Upper lobe of right lung (tissue), 1 donor: ENCODE results near the gene MAPK1. TPM values are rescaled to one million over a fixed set of nuclear protein-coding genes. Genes with fewer than 3 reads are reported as not detected.
"Not testable (repeated sequence)": the region's sequence is repeated elsewhere in the genome, so short reads cannot be mapped to it uniquely, and the experiment has no call there.

Source experiments
- ATAC-seq: fragments of 200-7000 bp; cut with Tn5 transposase; one replicate; pipeline ENCODE4 v1.9.1; 2020; ENCODE audit warnings: mild to moderate bottlenecking, moderate library complexity
- DNase-seq: peaks from one replicate; pipeline ENCODE4 v3.0.0-alpha.2; 2020
- H3K27ac ChIP-seq: fragments of 200-600 bp; one replicate; pipeline ENCODE4 v1.8.0; 2022
- H3K27me3 ChIP-seq: fragments of 200-600 bp; one replicate; pipeline ENCODE4 v1.8.0; 2022; ENCODE audit warnings: mild to moderate bottlenecking
- H3K36me3 ChIP-seq: fragments of 200-600 bp; one replicate; pipeline ENCODE4 v1.8.0; 2022
- H3K4me1 ChIP-seq: fragments of 200-600 bp; one replicate; pipeline ENCODE4 v1.8.0; 2022
- H3K4me3 ChIP-seq: fragments of 200-600 bp; one replicate; pipeline ENCODE4 v1.8.0; 2022; ENCODE audit warnings: mild to moderate bottlenecking
- H3K9me3 ChIP-seq: fragments of 200-600 bp; one replicate; pipeline ENCODE4 v1.8.0; 2022
- intact Hi-C: fragments of 100-400 bp; cut with DNase I; formaldehyde crosslinking; loops from one replicate; pipeline ENCODE4 v1.11.0; 2022
- total RNA-seq: library from RNA; stranded (reverse); fragmentation: NEBNext Ultra II Directional; extraction: Animal tissue kit (Norgen Biotek cat#: 25700); gene quantifications from one replicate; pipeline ENCODE4 v1.2.1, GENCODE V29; 2021
- TF ChIP-seq, protein P1 (sequence below): fragments of 200-600 bp; IDR thresholded peaks from one replicate; pipeline ENCODE4 v1.8.0; 2022; ENCODE audit warnings: antibody characterized with exemption
- donor health status: DM: no; HTN: yes; CAD: no; lungs with severe emphysema.

MAPK1 gene
- total RNA-seq, 1 donor from 2014 or later = 134 TPM

DNA sequence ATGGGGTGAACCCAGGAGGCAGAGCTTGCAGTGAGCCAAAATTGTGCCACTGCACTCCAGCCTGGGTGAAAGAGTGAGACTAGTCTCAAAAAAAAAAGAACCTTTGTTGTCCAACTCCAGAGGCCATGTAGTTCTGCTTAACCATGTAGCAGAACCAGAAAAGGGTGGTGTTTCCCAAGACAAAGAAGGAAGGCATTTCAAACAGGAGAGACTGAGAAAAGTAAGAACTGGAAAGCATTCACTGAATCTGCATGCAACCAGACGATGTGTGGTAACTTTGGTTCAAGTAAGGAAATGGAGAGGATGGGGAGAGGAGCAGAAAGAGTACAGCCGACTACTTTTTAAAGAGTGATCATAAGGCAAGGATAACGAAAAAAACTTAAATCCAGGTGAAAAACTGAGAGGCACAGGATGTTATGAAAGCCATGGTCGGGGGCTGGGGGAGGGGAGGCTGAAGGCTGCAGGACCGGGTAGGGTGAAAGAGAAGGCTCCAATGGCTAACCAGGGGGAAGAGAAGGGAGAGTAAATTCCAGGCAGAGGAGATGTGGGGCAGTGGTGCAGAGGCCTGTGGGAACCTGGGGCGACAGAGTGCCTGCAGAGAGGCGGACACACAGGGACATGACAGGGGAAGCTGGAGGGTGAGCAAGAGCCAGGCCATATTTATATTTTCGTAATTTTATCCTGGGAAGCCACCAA is 48.8 kb downstream of the MAPK1 start:
- intact Hi-C loops = no loop called here
- H3K4me1 ChIP-seq = peaks cover 46% of the 10 kb centered on the region
- peak; percentile 56 for ATAC-seq
- no peak overlapping the region for H3K4me3 ChIP-seq
- no peaks in the 10 kb centered on the region for H3K27me3 ChIP-seq
- H3K9me3 ChIP-seq = no peaks in the 10 kb centered on the region
- peak overlapping the region; percentile 87 for H3K27ac ChIP-seq
- no peak for DNase-seq
- TF ChIP-seq, protein P1, sequence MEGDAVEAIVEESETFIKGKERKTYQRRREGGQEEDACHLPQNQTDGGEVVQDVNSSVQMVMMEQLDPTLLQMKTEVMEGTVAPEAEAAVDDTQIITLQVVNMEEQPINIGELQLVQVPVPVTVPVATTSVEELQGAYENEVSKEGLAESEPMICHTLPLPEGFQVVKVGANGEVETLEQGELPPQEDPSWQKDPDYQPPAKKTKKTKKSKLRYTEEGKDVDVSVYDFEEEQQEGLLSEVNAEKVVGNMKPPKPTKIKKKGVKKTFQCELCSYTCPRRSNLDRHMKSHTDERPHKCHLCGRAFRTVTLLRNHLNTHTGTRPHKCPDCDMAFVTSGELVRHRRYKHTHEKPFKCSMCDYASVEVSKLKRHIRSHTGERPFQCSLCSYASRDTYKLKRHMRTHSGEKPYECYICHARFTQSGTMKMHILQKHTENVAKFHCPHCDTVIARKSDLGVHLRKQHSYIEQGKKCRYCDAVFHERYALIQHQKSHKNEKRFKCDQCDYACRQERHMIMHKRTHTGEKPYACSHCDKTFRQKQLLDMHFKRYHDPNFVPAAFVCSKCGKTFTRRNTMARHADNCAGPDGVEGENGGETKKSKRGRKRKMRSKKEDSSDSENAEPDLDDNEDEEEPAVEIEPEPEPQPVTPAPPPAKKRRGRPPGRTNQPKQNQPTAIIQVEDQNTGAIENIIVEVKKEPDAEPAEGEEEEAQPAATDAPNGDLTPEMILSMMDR = no peak
- H3K36me3 ChIP-seq = no peaks in the 10 kb centered on the region

DNA sequence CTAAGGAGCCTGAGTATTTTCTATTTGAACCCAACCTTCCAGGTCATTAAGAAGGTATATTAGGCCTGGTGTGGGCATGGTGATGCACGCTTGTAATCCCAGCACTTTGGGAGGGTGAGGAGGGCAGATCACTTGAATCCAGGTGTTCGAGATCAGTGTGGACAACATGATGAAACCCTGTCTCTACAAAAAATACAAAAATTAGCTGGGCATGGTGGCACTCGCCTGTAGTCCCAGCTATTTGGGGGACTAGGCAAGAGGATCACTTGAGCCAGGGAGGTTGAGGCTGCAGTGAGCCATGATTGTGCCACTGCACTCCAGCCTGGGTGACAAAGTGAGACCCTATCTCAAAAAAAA is 50.0 kb downstream of the MAPK1 start:
- H3K27me3 ChIP-seq, intact Hi-C loops, H3K36me3 ChIP-seq, H3K9me3 ChIP-seq, DNase-seq, ATAC-seq, H3K4me3 ChIP-seq: not testable (repeated sequence)
- H3K4me1 ChIP-seq = peaks cover 42% of the 10 kb centered on the region
- H3K27ac ChIP-seq = peak overlapping the region; percentile 87

DNA sequence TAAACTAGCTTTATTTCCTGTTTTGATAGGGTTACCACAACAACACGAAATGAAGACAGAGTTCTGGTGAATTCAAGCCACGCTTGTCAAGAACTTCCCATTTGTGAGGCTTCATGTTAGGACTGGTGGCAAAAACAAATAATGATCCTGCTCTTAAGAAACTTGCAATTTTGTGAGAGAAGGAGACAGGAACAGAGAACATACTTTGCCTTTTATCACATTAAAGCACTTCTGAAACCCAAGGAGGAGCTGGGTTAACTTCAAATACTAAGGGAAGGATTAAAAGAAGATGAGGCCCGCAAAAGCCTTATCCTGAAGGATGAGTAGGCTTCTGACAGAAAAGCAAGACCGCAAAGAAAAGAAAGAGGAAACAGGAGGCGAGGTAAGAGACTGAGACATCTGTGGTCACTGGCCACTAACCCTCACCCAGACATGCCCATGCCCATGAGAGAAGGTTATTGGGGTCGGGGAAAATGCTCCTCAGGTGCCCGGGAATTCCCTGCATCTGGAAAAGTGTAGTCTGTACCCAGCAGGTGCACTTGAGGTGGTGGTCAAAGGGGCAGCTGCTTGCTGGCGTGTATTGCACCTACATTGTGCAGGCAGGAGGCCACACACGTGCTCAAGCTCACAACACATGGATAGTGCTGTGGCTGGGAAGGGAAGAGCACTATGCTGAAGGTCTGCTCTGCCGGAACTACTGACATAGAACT is 50.5 kb downstream of the MAPK1 start:
- Histone ChIP-seq H3K9me3 (no peaks in the 10 kb centered on the region), H3K36me3 (no peaks in the 10 kb centered on the region), H3K27me3 (no peaks in the 10 kb centered on the region), H3K4me3 (no peak overlapping the region), H3K27ac (peak overlapping the region; percentile 87), H3K4me1 (peaks cover 42% of the 10 kb centered on the region)
- DNase-seq (no peak), ATAC-seq (peak; percentile 91)
- intact Hi-C loops = no loop called here
- TF ChIP-seq, protein P1 = no peak

DNA sequence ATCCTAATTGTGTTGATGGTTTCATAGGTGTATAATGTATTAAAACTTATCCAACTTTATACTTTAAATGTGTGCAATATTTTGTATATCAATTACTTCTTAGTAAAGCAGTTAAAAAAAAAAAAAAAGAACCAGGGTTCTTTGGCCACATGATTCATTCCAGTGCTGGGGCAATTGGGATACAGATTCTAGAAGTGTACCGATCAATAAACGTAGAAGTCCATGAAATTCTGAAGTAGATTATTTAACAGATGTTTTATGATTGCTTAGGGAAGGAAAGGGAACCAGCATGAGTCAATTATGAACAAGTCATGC is 51.0 kb downstream of the MAPK1 start:
- ATAC-seq (no peak), DNase-seq (no peak)
- Histone ChIP-seq H3K4me3 (no peak overlapping the region), H3K27me3 (no peaks in the 10 kb centered on the region), H3K36me3 (no peaks in the 10 kb centered on the region), H3K4me1 (peaks cover 42% of the 10 kb centered on the region), H3K27ac (peak overlapping the region; percentile 87), H3K9me3 (no peaks in the 10 kb centered on the region)
- intact Hi-C loops = no loop called here
- TF ChIP-seq, protein P1 = no peak

DNA sequence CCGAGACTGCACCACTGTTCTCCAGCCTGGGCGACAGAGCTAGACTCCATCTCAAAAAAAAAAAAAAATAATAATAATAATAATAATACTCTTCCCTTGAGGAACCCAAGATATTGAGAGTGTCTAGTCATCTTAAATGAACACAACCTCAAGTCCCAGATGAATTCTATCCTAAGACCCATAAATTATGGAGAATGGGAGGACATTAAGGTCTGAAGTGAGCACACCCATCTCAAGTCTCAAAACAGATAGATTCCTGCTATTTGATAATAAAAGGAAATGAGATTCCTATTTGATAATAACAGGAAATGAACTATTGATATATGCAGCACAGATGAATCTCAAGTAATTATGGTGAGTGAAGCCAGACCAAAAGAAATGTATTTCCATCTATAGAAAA is 51.5 kb downstream of the MAPK1 start:
- Histone ChIP-seq H3K36me3 (no peaks in the 10 kb centered on the region), H3K27ac (peak overlapping the region; percentile 87), H3K4me3 (no peak overlapping the region), H3K4me1 (peaks cover 42% of the 10 kb centered on the region), H3K9me3 (no peaks in the 10 kb centered on the region), H3K27me3 (no peaks in the 10 kb centered on the region)
- DNase-seq = no peak
- intact Hi-C loops = no loop called here
- ATAC-seq = no peak
- TF ChIP-seq, protein P1 = no peak

DNA sequence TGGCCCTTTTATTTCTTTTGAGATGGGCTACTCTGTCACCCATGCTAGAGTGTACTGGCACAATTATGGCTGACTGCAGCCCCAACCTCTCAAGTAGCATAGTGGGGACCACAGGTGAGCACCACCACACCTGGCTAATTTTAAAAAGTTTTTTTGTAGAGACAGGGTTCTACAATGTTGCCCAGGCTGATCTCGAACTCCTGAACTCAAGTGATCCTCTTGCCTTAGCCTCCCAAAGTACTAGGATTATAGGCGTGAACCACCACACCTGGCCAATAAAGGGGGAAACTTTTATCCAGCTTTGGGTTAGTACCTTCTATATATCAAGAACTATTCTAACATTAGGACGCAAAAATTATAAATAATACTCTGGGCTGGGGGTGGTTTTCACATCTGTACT is 52.1 kb downstream of the MAPK1 start:
- H3K27ac ChIP-seq = peak overlapping the region; percentile 87
- no peak for ATAC-seq
- no peak for DNase-seq
- peaks cover 41% of the 10 kb centered on the region for H3K4me1 ChIP-seq
- no peak overlapping the region for H3K4me3 ChIP-seq
- intact Hi-C loops = no loop called here
- TF ChIP-seq, protein P1 = no peak
- H3K27me3 ChIP-seq = no peaks in the 10 kb centered on the region
- H3K36me3 ChIP-seq = no peaks in the 10 kb centered on the region
- H3K9me3 ChIP-seq = no peaks in the 10 kb centered on the region
